Chondrocyte (in vitro differentiated cells): ENCODE data around the gene ENTPD3. TPM values are rescaled to one million over a fixed set of nuclear protein-coding genes. Genes with fewer than 3 reads are reported as not detected.

Source experiments
- DNase-seq: peaks from one replicate; pipeline ENCODE4 v3.0.0; 2021; ENCODE audit warnings: mixed read lengths, low spot score
- H3K27ac Mint-ChIP-seq: one replicate; pipeline ENCODE4 v1.8.0; 2021; ENCODE audit warnings: mild to moderate bottlenecking, moderate library complexity, mixed read lengths; ENCODE audit not compliant: unreplicated experiment
- H3K27me3 Mint-ChIP-seq: 2 replicates; pipeline ENCODE4 v1.8.0; 2021; ENCODE audit warnings: low read depth, mixed read lengths
- H3K36me3 Mint-ChIP-seq: 2 replicates; pipeline ENCODE4 v1.8.0; 2021; ENCODE audit warnings: low read depth, mixed read lengths
- H3K4me1 Mint-ChIP-seq: 2 replicates; pipeline ENCODE4 v1.8.0; 2021; ENCODE audit warnings: low read depth, mild to moderate bottlenecking, mixed read lengths
- H3K4me3 Mint-ChIP-seq: one replicate; pipeline ENCODE4 v1.8.0; 2021; ENCODE audit warnings: mild to moderate bottlenecking, moderate library complexity, mixed read lengths; ENCODE audit not compliant: unreplicated experiment
- H3K9me3 Mint-ChIP-seq: 2 replicates; pipeline ENCODE4 v1.8.0; 2021; ENCODE audit warnings: low read depth, mixed read lengths
- CTCF ChIP-seq: fragments of 200-600 bp; sonication (generic); IDR thresholded peaks from 2 replicates; pipeline ENCODE4 v1.5.0; 2021; ENCODE audit warnings: antibody characterized with exemption, mild to moderate bottlenecking, moderate library complexity
- total RNA-seq: library from RNA; stranded (reverse); gene quantifications from 3 replicates; pipeline ENCODE4 v1.2.1, GENCODE V29; 2021

Gene ENTPD3
- total RNA-seq, 1 donor from 2014 or later: 0.15 TPM

GRCh38 chr3:40369716-40370115 is 17.3 kb upstream of the ENTPD3 start:
- no peak for TF ChIP-seq CTCF
- Mint-ChIP-seq H3K4me3 (no peak overlapping the region), H3K27me3 (peaks cover 36% of the 10 kb centered on the region), H3K27ac (no peak overlapping the region), H3K4me1 (no peaks in the 10 kb centered on the region), H3K36me3 (no peaks in the 10 kb centered on the region), H3K9me3 (no peaks in the 10 kb centered on the region)
- DNase-seq: no peak

- H3K36me3 Mint-ChIP-seq: no peaks in the 10 kb centered on the region
- H3K4me3 Mint-ChIP-seq: no peak overlapping the region
- H3K4me1 Mint-ChIP-seq: no peaks in the 10 kb centered on the region
- H3K27ac Mint-ChIP-seq: no peak overlapping the region
- TF ChIP-seq CTCF: no peak
- DNase-seq: no peak
- peaks cover 6% of the 10 kb centered on the region for H3K27me3 Mint-ChIP-seq
- H3K9me3 Mint-ChIP-seq: peaks cover 10% of the 10 kb centered on the region
Observed at GRCh38 chr3:40377822-40378221, 9.2 kb upstream of the ENTPD3 start.

- no peak for DNase-seq
- H3K4me1 Mint-ChIP-seq: no peaks in the 10 kb centered on the region
- H3K4me3 Mint-ChIP-seq: no peak overlapping the region
Observed at GRCh38 chr3:40379674-40380306, 7.2 kb upstream of the ENTPD3 start.

GRCh38 chr3:40381904-40382616 is 4.9 kb upstream of the ENTPD3 start:
- H3K4me3 Mint-ChIP-seq: no peak overlapping the region
- H3K4me1 Mint-ChIP-seq: peaks cover 7% of the 10 kb centered on the region
- peaks cover 7% of the 10 kb centered on the region for H3K27me3 Mint-ChIP-seq
- no peaks in the 10 kb centered on the region for H3K36me3 Mint-ChIP-seq
- no peak for DNase-seq
- no peak overlapping the region for H3K27ac Mint-ChIP-seq
- H3K9me3 Mint-ChIP-seq: peaks cover 9% of the 10 kb centered on the region
- TF ChIP-seq CTCF: no peak

More at GRCh38 chr3:40379674-40380306, 7.2 kb upstream of the ENTPD3 start:
- peaks cover 10% of the 10 kb centered on the region for H3K9me3 Mint-ChIP-seq
- H3K36me3 Mint-ChIP-seq: no peaks in the 10 kb centered on the region
- no peak for TF ChIP-seq CTCF
- no peak overlapping the region for H3K27ac Mint-ChIP-seq
- peaks cover 2% of the 10 kb centered on the region for H3K27me3 Mint-ChIP-seq

- no peak for DNase-seq
- no peak overlapping the region for H3K4me3 Mint-ChIP-seq
- H3K9me3 Mint-ChIP-seq: peaks cover 9% of the 10 kb centered on the region
- H3K27me3 Mint-ChIP-seq: peaks cover 10% of the 10 kb centered on the region
- no peaks in the 10 kb centered on the region for H3K36me3 Mint-ChIP-seq
- no peak for TF ChIP-seq CTCF
- peaks cover 12% of the 10 kb centered on the region for H3K4me1 Mint-ChIP-seq
- H3K27ac Mint-ChIP-seq: no peak overlapping the region
Observed at GRCh38 chr3:40382617-40382979, 4.4 kb upstream of the ENTPD3 start.
